OCI-LY1 (cell line): ENCODE results near the gene C11orf91.

Experiments
- H2AFZ ChIP-seq: fragments of 200-600 bp; sonication (generic), shearing (Covaris generic); 2 replicates; pipeline ENCODE4 v1.6.0; 2014; ENCODE audit warnings: antibody characterized with exemption, mild to moderate bottlenecking, low read length
- H3F3A ChIP-seq: fragments of 200-600 bp; sonication (generic), shearing (Covaris generic); 2 replicates; pipeline ENCODE4 v1.6.0; 2014; ENCODE audit warnings: mild to moderate bottlenecking, antibody characterized with exemption, low read length, moderate library complexity; ENCODE audit not compliant: insufficient read depth
- H3K27ac ChIP-seq: fragments of 200-600 bp; sonication (generic); 2 replicates; pipeline ENCODE4 v1.5.1; 2014; ENCODE audit warnings: low read length, mixed run types, mild to moderate bottlenecking, low read depth; ENCODE audit not compliant: poor library complexity, severe bottlenecking
- H3K27me3 ChIP-seq: fragments of 200-600 bp; sonication (generic); 2 replicates; pipeline ENCODE4 v1.6.0; 2014; ENCODE audit warnings: antibody characterized with exemption, mild to moderate bottlenecking, low read length, moderate library complexity; ENCODE audit not compliant: insufficient read depth
- H3K36me3 ChIP-seq: fragments of 200-600 bp; sonication (generic); 2 replicates; pipeline ENCODE4 v1.6.1; 2014; ENCODE audit warnings: mild to moderate bottlenecking, antibody characterized with exemption, low read length, moderate library complexity, mixed read lengths; ENCODE audit not compliant: insufficient read depth
- H3K4me1 ChIP-seq: fragments of 200-600 bp; sonication (generic); 2 replicates; pipeline ENCODE4 v1.5.1; 2014; ENCODE audit warnings: mild to moderate bottlenecking, low read length, moderate library complexity; ENCODE audit not compliant: insufficient read depth, severe bottlenecking
- H3K4me2 ChIP-seq: fragments of 200-600 bp; sonication (generic), shearing (Covaris generic); 2 replicates; pipeline ENCODE4 v1.6.1; 2014; ENCODE audit warnings: low read length
- H3K4me3 ChIP-seq: fragments of 200-600 bp; sonication (generic); 2 replicates; pipeline ENCODE4 v1.5.1; 2014; ENCODE audit warnings: low read length, low read depth, mild to moderate bottlenecking, mixed read lengths; ENCODE audit not compliant: poor library complexity, severe bottlenecking
- H3K79me2 ChIP-seq: fragments of 200-600 bp; shearing (Covaris generic); 2 replicates; pipeline ENCODE4 v1.6.1; 2016; ENCODE audit warnings: mixed run types, low read length, mixed read lengths; ENCODE audit not compliant: insufficient read depth
- H3K9ac ChIP-seq: fragments of 200-600 bp; sonication (generic), shearing (Covaris generic); 2 replicates; pipeline ENCODE4 v1.6.1; 2014; ENCODE audit warnings: mild to moderate bottlenecking, low read length, mixed read lengths
- H3K9me2 ChIP-seq: fragments of 200-600 bp; sonication (generic), shearing (Covaris generic); 2 replicates; pipeline ENCODE4 v1.6.1; 2014; ENCODE audit warnings: low read depth, mild to moderate bottlenecking, low read length, mixed read lengths
- H3K9me3 ChIP-seq: fragments of 200-600 bp; shearing (Covaris generic); 2 replicates; pipeline ENCODE4 v1.6.1; 2014; ENCODE audit warnings: low read length, mixed read lengths
- H4K20me1 ChIP-seq: fragments of 200-600 bp; sonication (generic), shearing (Covaris generic); 2 replicates; pipeline ENCODE4 v1.6.0; 2016; ENCODE audit warnings: mild to moderate bottlenecking, low read length; ENCODE audit not compliant: insufficient read depth
- EZH2 ChIP-seq: fragments of 200-600 bp; sonication (generic), shearing (Covaris generic); IDR thresholded peaks from 2 replicates; pipeline ENCODE4 v1.8.0; 2017; ENCODE audit warnings: borderline replicate concordance, mixed run types, mild to moderate bottlenecking, antibody characterized with exemption, low read length, moderate library complexity, mixed read lengths
- TF ChIP-seq, protein P1 (sequence below): fragments of 200-600 bp; sonication (generic), shearing (Covaris generic); IDR thresholded peaks from 2 replicates; pipeline ENCODE4 v1.5.1; 2017; ENCODE audit warnings: mild to moderate bottlenecking, antibody characterized with exemption, low read length, moderate library complexity, mixed read lengths

The C11orf91 gene

GRCh38 chr11:33713856-33714398, 13.3 kb upstream of the C11orf91 start:
- Histone ChIP-seq H3K79me2 (no peaks in the 10 kb centered on the region), H3K27ac (no peak overlapping the region), H3K9ac (no peak overlapping the region), H3K4me3 (no peak overlapping the region), H3K27me3 (no peaks in the 10 kb centered on the region), H3K9me2 (no peaks in the 10 kb centered on the region), H3K36me3 (peaks cover 45% of the 10 kb centered on the region), H3K4me2 (no peak overlapping the region), H2AFZ (no peak overlapping the region), H3K9me3 (no peaks in the 10 kb centered on the region), H3K4me1 (no peaks in the 10 kb centered on the region), H4K20me1 (no peaks in the 10 kb centered on the region), H3F3A (no peaks in the 10 kb centered on the region)
- no peak for TF ChIP-seq EZH2
- TF ChIP-seq, protein P1, sequence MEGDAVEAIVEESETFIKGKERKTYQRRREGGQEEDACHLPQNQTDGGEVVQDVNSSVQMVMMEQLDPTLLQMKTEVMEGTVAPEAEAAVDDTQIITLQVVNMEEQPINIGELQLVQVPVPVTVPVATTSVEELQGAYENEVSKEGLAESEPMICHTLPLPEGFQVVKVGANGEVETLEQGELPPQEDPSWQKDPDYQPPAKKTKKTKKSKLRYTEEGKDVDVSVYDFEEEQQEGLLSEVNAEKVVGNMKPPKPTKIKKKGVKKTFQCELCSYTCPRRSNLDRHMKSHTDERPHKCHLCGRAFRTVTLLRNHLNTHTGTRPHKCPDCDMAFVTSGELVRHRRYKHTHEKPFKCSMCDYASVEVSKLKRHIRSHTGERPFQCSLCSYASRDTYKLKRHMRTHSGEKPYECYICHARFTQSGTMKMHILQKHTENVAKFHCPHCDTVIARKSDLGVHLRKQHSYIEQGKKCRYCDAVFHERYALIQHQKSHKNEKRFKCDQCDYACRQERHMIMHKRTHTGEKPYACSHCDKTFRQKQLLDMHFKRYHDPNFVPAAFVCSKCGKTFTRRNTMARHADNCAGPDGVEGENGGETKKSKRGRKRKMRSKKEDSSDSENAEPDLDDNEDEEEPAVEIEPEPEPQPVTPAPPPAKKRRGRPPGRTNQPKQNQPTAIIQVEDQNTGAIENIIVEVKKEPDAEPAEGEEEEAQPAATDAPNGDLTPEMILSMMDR, result no peak

DNA sequence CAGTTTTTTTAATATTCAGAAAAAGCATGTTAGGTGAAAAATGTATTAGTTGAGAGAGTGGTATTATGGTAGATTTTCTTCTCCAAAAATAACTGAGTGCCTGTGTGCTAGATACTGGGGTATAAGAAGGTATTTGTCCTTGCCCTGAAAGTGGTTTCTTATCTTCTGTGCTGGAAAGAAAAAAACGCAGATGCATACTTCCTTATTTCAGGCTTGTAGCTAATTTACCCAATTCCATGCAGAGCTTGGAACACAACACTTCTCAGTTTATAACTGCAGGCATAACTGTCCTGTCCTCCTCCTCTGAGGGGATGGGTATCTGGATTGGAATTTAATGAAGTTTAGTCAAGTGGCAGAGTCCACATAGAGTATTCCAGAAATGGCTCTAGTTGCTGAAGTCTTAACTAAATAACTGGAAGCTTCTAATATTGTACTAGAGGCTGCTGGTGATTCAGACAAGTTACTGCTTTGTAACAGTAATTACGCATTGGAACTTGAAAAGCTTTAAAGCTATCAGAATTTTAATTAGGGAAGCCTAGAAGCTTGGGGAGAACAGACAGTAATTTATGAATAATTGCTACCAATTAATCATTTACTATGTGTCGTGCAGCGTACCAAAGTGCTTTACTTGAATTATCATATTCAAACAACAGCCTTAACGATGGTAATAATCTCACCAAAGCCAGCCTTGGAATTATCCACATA, 12.7 kb upstream of the C11orf91 start:
- Histone ChIP-seq H3K4me3 (no peak overlapping the region), H3K27ac (no peak overlapping the region), H3K36me3 (peaks cover 43% of the 10 kb centered on the region), H3K4me2 (no peak overlapping the region), H3K9me2 (no peaks in the 10 kb centered on the region), H4K20me1 (no peaks in the 10 kb centered on the region), H3K79me2 (no peaks in the 10 kb centered on the region), H2AFZ (no peak overlapping the region), H3K4me1 (no peaks in the 10 kb centered on the region), H3F3A (no peaks in the 10 kb centered on the region), H3K27me3 (no peaks in the 10 kb centered on the region), H3K9ac (no peak overlapping the region), H3K9me3 (no peaks in the 10 kb centered on the region)
- no peak for TF ChIP-seq EZH2
- TF ChIP-seq, protein P1, result no peak

DNA sequence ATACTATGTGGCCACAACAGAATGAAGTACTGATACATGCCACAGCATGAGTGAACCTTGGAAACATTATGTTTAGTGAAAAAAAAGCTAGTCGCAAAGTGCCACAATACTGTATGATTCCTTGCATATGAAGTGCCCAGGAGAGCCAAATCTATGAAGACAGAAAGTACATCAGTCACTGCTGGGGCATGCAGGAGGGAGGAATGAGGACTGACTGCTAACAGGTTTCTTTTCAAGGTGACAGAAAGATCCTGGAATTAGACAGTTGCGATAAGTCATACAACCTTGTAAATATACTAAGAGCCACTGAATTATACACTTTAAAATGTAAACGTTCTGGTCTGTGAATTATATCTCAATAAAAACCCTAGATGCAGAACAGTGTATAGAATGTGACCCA, 11.8 kb upstream of the C11orf91 start:
- no peaks in the 10 kb centered on the region for H3F3A ChIP-seq

More for the DNA sequence above, 11.8 kb upstream of the C11orf91 start:
- Histone ChIP-seq H3K79me2 (no peaks in the 10 kb centered on the region), H4K20me1 (no peaks in the 10 kb centered on the region), H3K27ac (no peak overlapping the region), H3K4me3 (no peak overlapping the region), H3K9me2 (no peaks in the 10 kb centered on the region), H3K36me3 (peaks cover 39% of the 10 kb centered on the region), H2AFZ (no peak overlapping the region), H3K27me3 (no peaks in the 10 kb centered on the region), H3K4me2 (no peak overlapping the region), H3K9me3 (no peaks in the 10 kb centered on the region), H3K9ac (no peak overlapping the region), H3K4me1 (no peaks in the 10 kb centered on the region)
- no peak for TF ChIP-seq EZH2
- TF ChIP-seq, protein P1, result no peak
